Activated T-cell treated with anti-CD3 and anti-CD28 coated beads, Interleukin-2, amount 50 U/mL, for 4 hours (primary cell): Measurements from ENCODE around the gene PTPRC. TPM values are rescaled to one million over a fixed set of nuclear protein-coding genes. Genes with fewer than 3 reads are reported as not detected.

ENCODE experiments used
- ATAC-seq, 2 donors: fragments of 200-7000 bp; cut with Tn5 transposase; one replicate each; pipeline ENCODE4 v1.10.0; 2021
- DNase-seq: peaks from one replicate; pipeline ENCODE4 v3.0.0-alpha.2; 2020
- H3K27me3 Mint-ChIP-seq: one replicate; pipeline ENCODE4 v1.8.0; 2021; ENCODE audit warnings: low read depth, mixed read lengths
- H3K36me3 Mint-ChIP-seq: one replicate; pipeline ENCODE4 v1.8.0; 2022; ENCODE audit warnings: mixed read lengths; ENCODE audit not compliant: insufficient read depth
- H3K4me1 Mint-ChIP-seq: one replicate; pipeline ENCODE4 v1.8.0; 2021; ENCODE audit warnings: low read depth, mixed read lengths
- H3K4me3 Mint-ChIP-seq: one replicate; pipeline ENCODE4 v1.8.0; 2021; ENCODE audit warnings: mild to moderate bottlenecking, moderate library complexity, mixed read lengths
- H3K9me3 Mint-ChIP-seq: one replicate; pipeline ENCODE4 v1.8.0; 2021; ENCODE audit warnings: mixed read lengths
- total RNA-seq, 3 donors: library from RNA; stranded (reverse); gene quantifications; one replicate each; pipeline ENCODE4 v1.2.1, GENCODE V29; 2021

Gene PTPRC
- total RNA-seq, 3 donors from 2014 or later = 181 to 243 (median 224) TPM

GRCh38 chr1:198774421-198774820, 135.6 kb downstream of the PTPRC start:
- Mint-ChIP-seq H3K4me1 (peaks cover 3% of the 10 kb centered on the region), H3K36me3 (no peaks in the 10 kb centered on the region), H3K4me3 (no peak overlapping the region), H3K9me3 (no peaks in the 10 kb centered on the region), H3K27me3 (no peaks in the 10 kb centered on the region)
- ATAC-seq (no peak), DNase-seq (no peak)

- Mint-ChIP-seq H3K9me3 (no peaks in the 10 kb centered on the region), H3K27me3 (no peaks in the 10 kb centered on the region), H3K4me3 (no peak overlapping the region), H3K4me1 (peaks cover 3% of the 10 kb centered on the region), H3K36me3 (no peaks in the 10 kb centered on the region)
- no peak for DNase-seq
- ATAC-seq = no peak
These were observed 136.8 kb downstream of the PTPRC start for GRCh38 chr1:198775606-198776005.

GRCh38 chr1:198776602-198777029, 137.8 kb downstream of the PTPRC start:
- Mint-ChIP-seq H3K36me3 (no peaks in the 10 kb centered on the region), H3K4me1 (peaks cover 3% of the 10 kb centered on the region), H3K4me3 (no peak overlapping the region), H3K27me3 (no peaks in the 10 kb centered on the region), H3K9me3 (no peaks in the 10 kb centered on the region)
- DNase-seq (no peak), ATAC-seq (no peak)

- Mint-ChIP-seq H3K36me3 (no peaks in the 10 kb centered on the region), H3K9me3 (no peaks in the 10 kb centered on the region), H3K4me1 (peaks cover 3% of the 10 kb centered on the region), H3K4me3 (no peak overlapping the region), H3K27me3 (no peaks in the 10 kb centered on the region)
- DNase-seq = no peak
- no peak for ATAC-seq
These were observed 139.2 kb downstream of the PTPRC start for GRCh38 chr1:198778049-198778448.

GRCh38 chr1:198780376-198780775, 141.5 kb downstream of the PTPRC start:
- no peak for ATAC-seq
- Mint-ChIP-seq H3K4me1 (peaks cover 3% of the 10 kb centered on the region), H3K9me3 (no peaks in the 10 kb centered on the region), H3K36me3 (no peaks in the 10 kb centered on the region), H3K27me3 (no peaks in the 10 kb centered on the region), H3K4me3 (no peak overlapping the region)
- DNase-seq = no peak

GRCh38 chr1:198788561-198789064, 149.8 kb downstream of the PTPRC start:
- Mint-ChIP-seq H3K9me3 (no peaks in the 10 kb centered on the region), H3K4me3 (no peak overlapping the region)
- DNase-seq = no peak

GRCh38 chr1:198793714-198794113, 154.9 kb downstream of the PTPRC start:
- peaks cover 23% of the 10 kb centered on the region for H3K9me3 Mint-ChIP-seq
- ATAC-seq (no peak), DNase-seq (no peak)
- H3K36me3 Mint-ChIP-seq = peaks cover 3% of the 10 kb centered on the region
- no peak overlapping the region for H3K4me3 Mint-ChIP-seq
- peaks cover 2% of the 10 kb centered on the region for H3K4me1 Mint-ChIP-seq
- H3K27me3 Mint-ChIP-seq = no peaks in the 10 kb centered on the region

More at GRCh38 chr1:198788561-198789064, 149.8 kb downstream of the PTPRC start:
- ATAC-seq = peak in 1 of 2 donors; percentile 50
- H3K4me1 Mint-ChIP-seq = peaks cover 2% of the 10 kb centered on the region
- no peaks in the 10 kb centered on the region for H3K36me3 Mint-ChIP-seq
- H3K27me3 Mint-ChIP-seq = no peaks in the 10 kb centered on the region

- ATAC-seq = no peak
- Mint-ChIP-seq H3K27me3 (no peaks in the 10 kb centered on the region), H3K4me3 (no peak overlapping the region), H3K36me3 (peaks cover 3% of the 10 kb centered on the region), H3K9me3 (peaks cover 23% of the 10 kb centered on the region), H3K4me1 (no peaks in the 10 kb centered on the region)
- DNase-seq = no peak
These were observed 155.7 kb downstream of the PTPRC start for GRCh38 chr1:198794498-198794897.

GRCh38 chr1:198797656-198798055, 158.8 kb downstream of the PTPRC start:
- DNase-seq (no peak), ATAC-seq (no peak)
- no peaks in the 10 kb centered on the region for H3K4me1 Mint-ChIP-seq
- no peaks in the 10 kb centered on the region for H3K27me3 Mint-ChIP-seq
- no peak overlapping the region for H3K4me3 Mint-ChIP-seq
- peaks cover 23% of the 10 kb centered on the region for H3K9me3 Mint-ChIP-seq
- peaks cover 3% of the 10 kb centered on the region for H3K36me3 Mint-ChIP-seq

GRCh38 chr1:198798923-198799386, 160.1 kb downstream of the PTPRC start:
- Mint-ChIP-seq H3K4me1 (no peaks in the 10 kb centered on the region), H3K9me3 (peaks cover 23% of the 10 kb centered on the region), H3K4me3 (no peak overlapping the region), H3K27me3 (no peaks in the 10 kb centered on the region), H3K36me3 (peaks cover 3% of the 10 kb centered on the region)
- no peak for ATAC-seq
- DNase-seq = no peak

- no peaks in the 10 kb centered on the region for H3K36me3 Mint-ChIP-seq
- no peaks in the 10 kb centered on the region for H3K4me1 Mint-ChIP-seq
- H3K4me3 Mint-ChIP-seq = no peak overlapping the region
- DNase-seq = no peak
- ATAC-seq = no peak
- no peaks in the 10 kb centered on the region for H3K9me3 Mint-ChIP-seq
- no peaks in the 10 kb centered on the region for H3K27me3 Mint-ChIP-seq
These were observed 166.8 kb downstream of the PTPRC start for GRCh38 chr1:198805498-198806151.

- ATAC-seq = no peak
- H3K9me3 Mint-ChIP-seq = no peaks in the 10 kb centered on the region
- H3K4me1 Mint-ChIP-seq = no peaks in the 10 kb centered on the region
- H3K4me3 Mint-ChIP-seq = no peak overlapping the region
- H3K36me3 Mint-ChIP-seq = no peaks in the 10 kb centered on the region
- H3K27me3 Mint-ChIP-seq = no peaks in the 10 kb centered on the region
- DNase-seq = no peak
These were observed 168.0 kb downstream of the PTPRC start for GRCh38 chr1:198806861-198807260.

Other genes with a start within 250 kb of the PTPRC start
- gene ATP6V1G3, start 98.4 kb upstream of the PTPRC start, total RNA-seq = not detected